ENCODE results near the gene C2CD2.

Gene C2CD2

DNA sequence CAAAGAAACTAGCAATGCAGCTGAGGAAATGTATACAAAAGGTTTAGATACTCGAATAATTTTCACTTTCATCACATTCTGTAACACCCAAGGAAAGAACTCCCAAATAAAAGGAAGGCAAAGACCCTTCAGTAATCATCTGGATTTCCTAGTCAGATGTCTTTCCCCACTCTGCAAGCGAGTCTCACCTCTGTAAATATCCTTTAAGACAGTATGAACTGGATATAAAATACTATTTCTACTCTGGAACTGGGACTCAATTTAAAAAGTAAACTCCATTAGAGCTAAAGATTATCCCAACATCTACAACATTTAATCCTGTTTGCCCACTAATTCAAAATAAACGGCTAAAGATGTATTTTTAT lies 27.0 kb downstream of the C2CD2 start:
- TF ChIP-seq, protein P1, sequence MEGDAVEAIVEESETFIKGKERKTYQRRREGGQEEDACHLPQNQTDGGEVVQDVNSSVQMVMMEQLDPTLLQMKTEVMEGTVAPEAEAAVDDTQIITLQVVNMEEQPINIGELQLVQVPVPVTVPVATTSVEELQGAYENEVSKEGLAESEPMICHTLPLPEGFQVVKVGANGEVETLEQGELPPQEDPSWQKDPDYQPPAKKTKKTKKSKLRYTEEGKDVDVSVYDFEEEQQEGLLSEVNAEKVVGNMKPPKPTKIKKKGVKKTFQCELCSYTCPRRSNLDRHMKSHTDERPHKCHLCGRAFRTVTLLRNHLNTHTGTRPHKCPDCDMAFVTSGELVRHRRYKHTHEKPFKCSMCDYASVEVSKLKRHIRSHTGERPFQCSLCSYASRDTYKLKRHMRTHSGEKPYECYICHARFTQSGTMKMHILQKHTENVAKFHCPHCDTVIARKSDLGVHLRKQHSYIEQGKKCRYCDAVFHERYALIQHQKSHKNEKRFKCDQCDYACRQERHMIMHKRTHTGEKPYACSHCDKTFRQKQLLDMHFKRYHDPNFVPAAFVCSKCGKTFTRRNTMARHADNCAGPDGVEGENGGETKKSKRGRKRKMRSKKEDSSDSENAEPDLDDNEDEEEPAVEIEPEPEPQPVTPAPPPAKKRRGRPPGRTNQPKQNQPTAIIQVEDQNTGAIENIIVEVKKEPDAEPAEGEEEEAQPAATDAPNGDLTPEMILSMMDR (IDR thresholded peaks at IDR 0.05; ENCODE audit: insufficient read depth, low read depth, low read length, missing control alignments) = no peak
- DNase-seq (ENCODE audit: low read depth) = no peak
- H3K4me3 ChIP-seq (ENCODE audit: low read length) = peak overlapping the region; percentile 26

DNA sequence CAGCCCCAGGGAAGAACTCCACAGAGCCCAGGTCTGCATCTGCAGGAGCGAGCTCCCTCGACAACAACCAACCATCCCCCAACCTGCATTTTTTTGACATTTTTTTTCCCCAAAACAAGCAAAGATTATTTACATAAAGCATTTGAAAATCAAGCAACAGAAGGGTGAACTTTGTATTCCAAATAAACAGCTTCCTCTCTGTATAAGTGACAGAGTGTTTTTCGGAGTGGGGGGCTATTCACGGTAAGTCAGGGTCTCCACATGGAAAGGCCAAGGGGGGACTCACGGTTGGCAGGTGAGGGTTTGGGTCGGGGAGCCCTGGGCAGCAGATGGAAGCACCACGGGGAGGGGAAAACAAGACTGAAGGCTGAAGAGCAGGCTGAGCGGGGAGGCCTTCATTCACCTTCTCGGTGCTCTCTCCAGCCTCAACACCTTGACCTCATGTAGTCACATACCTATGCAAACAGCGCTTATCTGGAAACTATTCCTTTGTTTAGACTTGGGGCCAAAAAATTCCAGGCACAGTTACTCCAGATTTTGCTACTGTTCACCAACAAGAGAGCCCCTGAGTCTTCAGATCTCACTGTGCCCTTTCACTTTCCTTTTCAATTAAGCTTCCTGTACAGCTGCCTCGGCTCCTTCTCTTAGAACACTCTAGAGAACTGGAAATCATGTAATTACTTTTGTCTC lies 27.6 kb downstream of the C2CD2 start:
- H3K4me3 ChIP-seq (ENCODE audit: low read length) = peak overlapping the region; percentile 26
- TF ChIP-seq, protein P1 (IDR thresholded peaks at IDR 0.05; ENCODE audit: insufficient read depth, low read depth, low read length, missing control alignments) = no peak
- peak; percentile 36 for DNase-seq (ENCODE audit: low read depth)

DNA sequence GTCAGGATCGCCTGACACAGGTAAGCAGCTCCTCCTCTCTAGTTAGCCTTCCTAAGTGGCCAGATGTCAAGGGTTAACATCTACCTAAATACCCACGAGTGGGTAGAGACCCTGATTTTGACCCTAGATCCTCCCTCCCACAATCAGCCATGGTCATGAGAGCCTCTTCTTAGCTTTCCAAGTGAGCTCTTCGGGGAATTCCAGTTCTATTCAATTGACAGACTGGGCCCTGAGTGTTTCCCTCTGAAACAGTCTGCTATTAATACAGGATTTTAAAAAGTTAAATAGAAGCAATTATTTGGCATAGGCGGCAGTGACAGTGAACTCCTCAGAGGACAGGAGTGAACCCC lies 28.1 kb downstream of the C2CD2 start:
- DNase-seq (ENCODE audit: low read depth) = no peak
- TF ChIP-seq, protein P1 (IDR thresholded peaks at IDR 0.05; ENCODE audit: insufficient read depth, low read depth, low read length, missing control alignments) = no peak
- H3K4me3 ChIP-seq (ENCODE audit: low read length) = no peak overlapping the region

DNA sequence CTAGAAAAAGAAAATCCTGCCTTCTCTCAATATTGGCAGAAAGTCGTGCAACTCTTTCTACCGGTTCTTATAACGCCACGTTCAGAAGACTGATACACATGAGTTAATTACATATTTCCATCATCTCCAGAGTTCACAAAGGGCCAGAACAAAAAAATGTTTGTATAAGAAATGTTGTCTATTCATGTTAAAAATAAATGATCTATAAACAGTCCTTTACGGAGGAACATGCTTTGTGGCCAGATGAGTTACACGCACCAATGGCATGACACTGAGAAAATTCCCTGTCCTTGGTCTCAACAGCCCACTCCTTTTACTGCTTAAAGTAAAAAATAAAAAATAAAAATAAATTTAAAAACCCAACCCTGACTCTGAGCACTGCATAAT lies 29.5 kb downstream of the C2CD2 start:
- H3K4me3 ChIP-seq (ENCODE audit: low read length) = no peak overlapping the region
- TF ChIP-seq, protein P1 (IDR thresholded peaks at IDR 0.05; ENCODE audit: insufficient read depth, low read depth, low read length, missing control alignments) = no peak
- DNase-seq (ENCODE audit: low read depth) = no peak

DNA sequence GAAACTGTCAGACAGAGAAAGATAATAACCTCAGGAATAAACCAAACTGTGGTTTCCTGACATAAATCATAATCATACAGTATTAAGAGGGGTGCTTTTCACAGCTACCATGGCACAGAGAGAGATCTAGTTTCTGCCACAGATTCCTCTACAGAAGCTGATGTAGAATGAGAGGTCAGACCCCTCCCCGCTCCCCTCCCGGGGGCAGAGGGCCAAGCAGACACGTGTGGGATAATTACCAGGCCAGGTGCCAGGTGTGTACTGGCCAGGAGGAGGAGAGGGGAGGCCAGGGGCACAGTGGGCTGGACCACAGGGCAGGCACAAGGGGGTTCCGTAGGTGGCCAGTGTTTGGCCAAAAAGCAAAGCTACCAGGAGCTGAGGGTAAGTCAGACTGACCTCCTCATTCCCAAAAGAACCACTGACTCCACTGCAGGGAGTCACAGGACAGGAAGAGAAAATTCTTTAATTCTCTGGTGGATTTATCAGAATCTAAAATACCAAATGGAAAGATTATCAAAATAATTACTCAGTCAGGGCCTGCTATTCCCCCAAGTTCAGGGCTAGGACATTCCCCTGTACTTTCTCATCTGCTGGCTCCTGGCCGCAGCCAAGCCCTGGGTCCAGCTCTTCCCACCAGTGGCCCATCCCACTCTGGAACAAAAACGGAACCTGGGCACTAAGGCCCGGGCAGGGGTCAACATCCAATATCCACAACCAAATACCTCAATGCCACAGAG lies 30.0 kb downstream of the C2CD2 start:
- no peak for DNase-seq (ENCODE audit: low read depth)
- TF ChIP-seq, protein P1 (IDR thresholded peaks at IDR 0.05; ENCODE audit: insufficient read depth, low read depth, low read length, missing control alignments) = no peak
- no peak overlapping the region for H3K4me3 ChIP-seq (ENCODE audit: low read length)

DNA sequence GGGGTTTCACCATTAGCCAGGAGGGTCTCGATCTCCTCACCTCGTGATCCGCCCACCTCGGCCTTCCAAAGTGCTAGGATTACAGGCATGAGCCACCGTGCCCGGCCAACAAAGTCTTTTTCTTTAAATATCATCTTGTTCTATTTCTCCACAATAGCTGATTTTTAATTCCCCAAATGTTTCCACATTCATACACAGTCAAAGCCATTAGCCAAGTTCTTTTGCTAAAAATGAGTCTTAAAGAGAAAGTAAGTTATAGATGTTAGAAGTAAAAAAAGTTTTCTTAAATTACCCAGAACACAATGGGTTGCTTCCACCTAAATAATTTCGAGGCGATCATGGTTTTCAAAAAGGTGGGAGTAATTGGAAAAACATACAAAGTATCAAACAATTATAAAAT lies 30.6 kb downstream of the C2CD2 start:
- H3K4me3 ChIP-seq (ENCODE audit: low read length) = no peak overlapping the region
- DNase-seq (ENCODE audit: low read depth) = no peak
- TF ChIP-seq, protein P1 (IDR thresholded peaks at IDR 0.05; ENCODE audit: insufficient read depth, low read depth, low read length, missing control alignments) = no peak

DNA sequence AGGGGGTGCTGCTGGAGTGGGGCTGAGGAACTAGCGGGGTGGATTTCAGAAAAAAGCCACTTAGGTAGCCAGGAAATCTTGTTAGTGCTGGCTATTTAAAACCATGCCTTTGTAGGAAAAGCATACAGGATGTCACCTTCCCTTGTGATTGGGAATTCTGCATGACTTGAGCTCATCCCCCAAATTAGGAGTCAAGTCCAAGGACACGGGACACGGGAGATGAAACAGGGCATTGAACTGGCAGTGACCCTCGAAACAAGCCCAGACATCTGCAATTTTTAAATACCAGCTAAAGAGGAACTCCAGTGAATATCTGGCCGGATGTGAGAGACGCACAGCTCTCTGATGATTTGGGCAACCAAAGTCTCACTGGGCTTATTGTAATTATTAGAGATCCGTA lies 32.8 kb downstream of the C2CD2 start:
- no peak for DNase-seq (ENCODE audit: low read depth)
- TF ChIP-seq, protein P1 (IDR thresholded peaks at IDR 0.05; ENCODE audit: insufficient read depth, low read depth, low read length, missing control alignments) = no peak
- no peak overlapping the region for H3K4me3 ChIP-seq (ENCODE audit: low read length)
